Lower leg skin (tissue), 3 donors: ENCODE results near the gene GRWD1.

Experiments
- CTCF ChIP-seq, 3 donors: fragments of 450-650 bp; IDR thresholded peaks; one replicate each; pipeline ENCODE4 v1.5.1; 2016; ENCODE audit warnings: antibody characterized with exemption in 3 of 3, mild to moderate bottlenecking in 3 of 3, moderate library complexity in 2 of 3
- POLR2A ChIP-seq, 2 donors: fragments of 450-650 bp; IDR thresholded peaks; one replicate each; pipeline ENCODE4 v1.6.1; 2016 to 2017; ENCODE audit warnings: antibody characterized with exemption in 2 of 2, mild to moderate bottlenecking in 1 of 2, moderate library complexity in 1 of 2

- TF ChIP-seq CTCF (IDR thresholded peaks at IDR 0.05) (no peak), POLR2A (IDR thresholded peaks at IDR 0.05) (no peak)
Measured at GRCh38 chr19:48471836-48472235, 26.1 kb downstream of the GRWD1 start.
